ENCODE data around the gene TIMD4. TPM values are rescaled to one million over a fixed set of nuclear protein-coding genes. Genes with fewer than 3 reads are reported as not detected.

TIMD4 gene
- total RNA-seq, 2 experiments from 2014 or later, result 1.8 to 3.1 TPM

DNA sequence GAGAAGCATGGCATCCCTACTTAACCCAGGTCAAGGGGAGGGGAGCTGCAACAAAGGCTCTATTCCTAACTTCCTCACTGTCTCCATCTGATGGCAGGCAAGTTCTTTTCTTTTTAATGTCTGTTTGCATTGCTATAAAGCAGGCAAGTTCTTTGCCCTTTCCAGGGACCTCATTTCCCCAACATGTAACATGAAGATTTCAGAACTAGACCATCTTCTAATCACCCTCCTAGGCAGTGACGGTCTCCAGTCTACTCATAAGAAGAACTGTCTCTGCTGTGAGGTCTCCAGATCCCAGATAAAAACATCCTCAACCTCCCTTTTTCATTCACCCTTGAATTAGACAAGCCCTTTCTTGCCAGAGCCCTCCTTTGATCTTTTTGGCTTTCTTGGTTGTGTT is 70.8 kb downstream of the TIMD4 start:
- intact Hi-C loops (cut with micrococcal nuclease), result loop anchor here (1.0 to 5.0 kb wide), 2 partner anchors 43 to 240 kb away; no protein-coding TSS in a partner anchor
- Mint-ChIP-seq H3K27me3 (no peaks in the 10 kb centered on the region), H3K4me3 (no peak overlapping the region), H3K36me3 (no peaks in the 10 kb centered on the region), H3K9me3 (no peaks in the 10 kb centered on the region), H3K27ac (peak overlapping the region; percentile 44), H3K4me1 (ENCODE audit: low read depth) (peaks cover 33% of the 10 kb centered on the region)
- no peak for DNase-seq
- ChIA-PET CTCF (no interaction called here), POLR2A (no interaction called here)

DNA sequence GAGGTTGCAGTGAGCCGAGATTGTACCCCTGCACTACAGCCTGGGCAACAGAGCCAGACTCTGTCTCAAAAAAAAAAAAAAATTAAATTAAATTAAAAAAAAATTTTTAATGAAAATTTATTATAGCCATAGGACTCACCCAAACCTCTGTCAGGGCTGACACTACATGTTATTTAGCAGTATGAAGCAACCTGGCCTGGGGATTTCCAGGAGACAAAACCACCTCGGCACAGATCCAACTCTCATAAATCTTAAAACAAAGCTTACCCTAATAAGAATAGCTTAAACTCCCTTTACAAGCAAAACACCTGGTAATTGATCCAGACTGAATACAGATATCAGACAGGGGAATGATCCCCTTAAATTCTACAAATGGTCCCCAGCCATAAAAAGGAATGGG is 74.5 kb downstream of the TIMD4 start:
- ChIA-PET CTCF (no interaction called here), POLR2A (no interaction called here)
- no peak for DNase-seq
- intact Hi-C loops (cut with micrococcal nuclease), result no loop called here
- H3K36me3 Mint-ChIP-seq, result no peaks in the 10 kb centered on the region
- peaks cover 1% of the 10 kb centered on the region for H3K27me3 Mint-ChIP-seq
- no peaks in the 10 kb centered on the region for H3K9me3 Mint-ChIP-seq
- H3K4me3 Mint-ChIP-seq, result no peak overlapping the region
- no peak overlapping the region for H3K27ac Mint-ChIP-seq
- peaks cover 25% of the 10 kb centered on the region for H3K4me1 Mint-ChIP-seq (ENCODE audit: low read depth)

DNA sequence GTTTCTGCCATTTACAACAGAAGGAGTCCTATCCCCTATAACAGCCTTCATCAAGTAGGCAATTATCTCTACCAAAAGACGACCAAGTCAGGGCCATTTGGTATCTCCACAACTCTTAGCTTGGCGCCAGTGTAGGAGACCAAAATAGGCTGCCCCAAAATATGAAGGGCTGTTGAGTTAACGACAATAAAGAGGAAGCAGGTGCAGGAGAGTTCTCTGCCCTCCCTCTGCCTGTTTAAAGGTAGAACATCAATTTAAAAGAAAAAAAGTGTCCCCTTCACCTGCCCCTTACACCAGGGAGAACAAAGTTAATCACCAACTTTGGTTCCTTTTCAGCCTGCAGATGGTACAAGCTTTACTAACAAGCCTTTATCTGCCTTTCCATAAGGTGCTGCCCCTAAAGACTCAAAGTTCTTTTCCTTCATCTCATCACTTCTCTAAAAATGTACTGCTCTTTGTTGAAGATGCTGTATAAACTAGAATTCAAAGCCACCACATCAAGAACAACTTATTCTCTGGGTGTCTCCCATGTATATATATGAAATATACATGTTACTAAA is 79.6 kb downstream of the TIMD4 start:
- H3K27me3 Mint-ChIP-seq, result peaks cover 5% of the 10 kb centered on the region
- H3K4me3 Mint-ChIP-seq, result no peak overlapping the region
- POLR2A ChIA-PET, result no interaction called here
- H3K36me3 Mint-ChIP-seq, result no peaks in the 10 kb centered on the region
- CTCF ChIA-PET, result interaction anchor here (1.1 kb wide), 1 partner anchor 51 kb away, joined by 3 read pairs; no protein-coding TSS in a partner anchor
- H3K9me3 Mint-ChIP-seq, result no peaks in the 10 kb centered on the region
- no peak overlapping the region for H3K27ac Mint-ChIP-seq
- H3K4me1 Mint-ChIP-seq (ENCODE audit: low read depth), result no peaks in the 10 kb centered on the region
- intact Hi-C loops (cut with micrococcal nuclease), result no loop called here
- no peak for DNase-seq

DNA sequence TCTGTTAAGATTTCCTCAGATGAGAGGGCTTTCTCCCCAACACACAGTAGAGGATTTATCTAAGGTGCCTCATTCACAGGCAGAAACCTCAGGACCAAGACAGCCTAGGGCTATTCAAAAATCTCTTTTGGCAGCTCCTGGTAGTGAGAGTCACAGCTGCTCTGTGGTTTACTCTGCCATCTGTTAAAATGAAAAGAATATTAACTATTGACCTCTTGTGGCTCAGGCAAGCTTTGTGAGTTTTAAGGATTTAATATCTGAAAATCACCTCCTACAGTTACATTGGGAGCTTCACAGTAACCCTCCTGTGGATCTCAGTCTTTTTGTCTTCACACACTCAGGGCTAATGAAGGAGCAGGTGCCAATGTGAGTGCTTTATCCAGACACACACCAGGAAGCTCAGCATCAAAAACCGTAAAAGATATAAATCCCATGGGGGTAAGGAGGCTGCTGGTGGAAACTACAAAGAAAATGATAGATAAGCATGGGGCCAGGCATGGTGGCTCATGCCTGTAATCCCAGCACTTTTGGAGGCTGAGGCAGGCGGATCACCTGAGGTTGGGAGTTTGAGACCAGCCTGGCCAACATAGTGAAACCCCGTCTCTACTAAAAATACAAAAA is 83.3 kb downstream of the TIMD4 start:
- Mint-ChIP-seq H3K4me1 (ENCODE audit: low read depth) (no peaks in the 10 kb centered on the region), H3K27me3 (peaks cover 5% of the 10 kb centered on the region), H3K27ac (no peak overlapping the region), H3K9me3 (no peaks in the 10 kb centered on the region), H3K4me3 (no peak overlapping the region), H3K36me3 (no peaks in the 10 kb centered on the region)
- POLR2A ChIA-PET, result no interaction called here
- no peak for DNase-seq
- CTCF ChIA-PET, result no interaction called here
- intact Hi-C loops (cut with micrococcal nuclease), result no loop called here

DNA sequence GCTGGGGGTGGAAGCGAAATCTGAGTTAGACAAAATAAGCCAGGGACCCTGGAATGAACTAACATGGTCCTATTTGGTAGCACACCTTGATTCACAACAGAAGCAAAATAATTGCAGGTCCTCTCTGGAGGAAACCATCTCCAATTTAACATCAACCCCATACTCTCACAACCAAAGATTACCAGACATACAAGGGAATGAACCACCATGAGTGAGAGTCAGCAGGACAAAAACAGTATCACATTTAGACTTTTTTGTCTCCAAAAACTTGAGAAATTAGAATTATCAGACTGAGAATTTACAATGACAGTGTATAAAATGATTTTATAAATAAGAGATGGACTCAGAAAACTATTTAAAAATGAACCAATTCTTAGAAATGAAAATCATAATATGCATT is 91.8 kb downstream of the TIMD4 start:
- Mint-ChIP-seq H3K4me3 (no peak overlapping the region), H3K36me3 (no peaks in the 10 kb centered on the region), H3K4me1 (ENCODE audit: low read depth) (peaks cover 7% of the 10 kb centered on the region), H3K9me3 (peaks cover 14% of the 10 kb centered on the region), H3K27me3 (no peaks in the 10 kb centered on the region), H3K27ac (no peak overlapping the region)
- intact Hi-C loops (cut with micrococcal nuclease), result no loop called here
- CTCF ChIA-PET, result no interaction called here
- DNase-seq, result no peak
- POLR2A ChIA-PET, result no interaction called here

DNA sequence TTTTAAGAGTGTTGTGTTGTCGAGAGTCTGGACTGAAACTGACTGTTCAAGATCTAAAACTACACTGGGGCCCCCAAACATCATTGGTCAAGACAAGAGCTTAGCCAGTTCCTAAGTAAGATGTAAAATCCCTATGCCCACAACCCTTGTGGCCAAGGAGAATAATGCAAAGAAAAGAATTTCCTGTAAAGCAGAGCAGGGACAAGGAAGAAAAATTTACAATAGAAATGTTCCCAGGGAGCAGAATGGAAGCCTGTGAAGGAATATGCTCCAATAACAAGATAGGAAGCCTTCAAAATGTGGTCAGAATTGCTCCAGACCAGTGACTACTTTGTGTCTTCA is 92.6 kb downstream of the TIMD4 start:
- Mint-ChIP-seq H3K27me3 (no peaks in the 10 kb centered on the region), H3K36me3 (no peaks in the 10 kb centered on the region), H3K4me1 (ENCODE audit: low read depth) (peaks cover 7% of the 10 kb centered on the region), H3K9me3 (peaks cover 14% of the 10 kb centered on the region), H3K4me3 (no peak overlapping the region), H3K27ac (no peak overlapping the region)
- CTCF ChIA-PET, result no interaction called here
- intact Hi-C loops (cut with micrococcal nuclease), result no loop called here
- POLR2A ChIA-PET, result no interaction called here
- DNase-seq, result no peak

Other genes with a start within 250 kb of the TIMD4 start
- under 1 TPM; 0.14 to 0.19 TPM for gene PPP1R2B, start 112.9 kb downstream of the TIMD4 start, total RNA-seq
- under 1 TPM; 0.27 to 0.40 TPM for gene HAVCR1, start 95.9 kb upstream of the TIMD4 start, total RNA-seq
- gene HAVCR2, start 145.8 kb upstream of the TIMD4 start, total RNA-seq, result 10 to 100 TPM; 23.2 to 24.3 TPM
- gene MED7, start 179.6 kb upstream of the TIMD4 start, total RNA-seq, result 10 to 100 TPM; 17.2 to 19.2 TPM
- gene GARIN3, start 203.0 kb upstream of the TIMD4 start, total RNA-seq, result 1 to 10 TPM; 1.3 to 1.4 TPM
- 100 to 1,000 TPM; 236 to 240 TPM for gene ITK, start 217.6 kb upstream of the TIMD4 start, total RNA-seq

All from activated CD4-positive, alpha-beta memory T cell treated with anti-CD3 and anti-CD28 coated beads for 36 hours (primary cell).